HepG2 (cell line): Measurements from ENCODE around the gene FAM111B. TPM values are rescaled to one million over a fixed set of nuclear protein-coding genes. Genes with fewer than 3 reads are reported as not detected.
"Not testable (repeated sequence)": the region's sequence is repeated elsewhere in the genome, so short reads cannot be mapped to it uniquely, and the experiment has no call there.

Experiments
- ATAC-seq: fragments of 200-7000 bp; cut with Tn5 transposase; 3 replicates; pipeline ENCODE4 v1.9.1; 2020; ENCODE audit warnings: mild to moderate bottlenecking, moderate library complexity
- BruUV-seq: library from RNA; stranded (reverse); fragments of 400-500 nt; replicated peaks from 2 replicates; lab custom pipeline; 2021; lab: Mats Ljungman, UMichigan
- CTCF ChIA-PET: fragments of 300-600 bp; formaldehyde crosslinking; extraction: SDS; loops from one replicate; lab custom pipeline; 2021; ENCODE audit warnings: low total read pairs, inconsistent platforms, low intra/inter-chr PET ratio; lab: Yijun Ruan, JAX
- POLR2A ChIA-PET: fragments of 350-600 bp; sonication (Branson Sonifier 250); formaldehyde crosslinking; loops from one replicate; lab custom pipeline; 2020; ENCODE audit warnings: antibody characterized with exemption, inconsistent platforms; lab: Yijun Ruan, JAX
- DNase-seq: peaks from one replicate; pipeline ENCODE4 v3.0.0-alpha.2; 2015; ENCODE audit warnings: low spot score
- FAIRE-seq: peaks from 3 replicates; lab custom pipeline; 2011; peaks lifted over from hg19 to GRCh38; lab: Jason Lieb, UNC
- H2AFZ ChIP-seq: one replicate; pipeline ENCODE4 v1.6.1; 2011; ENCODE audit warnings: low read length, inconsistent platforms
- H3K27ac ChIP-seq: fragments of 300-600 bp; 3 replicates; pipeline ENCODE4 v1.8.0; 2011; ENCODE audit warnings: mixed run types, mild to moderate bottlenecking, mixed read lengths, low read length, inconsistent platforms; ENCODE audit not compliant: insufficient read depth; ENCODE audit errors: extremely low read length
- H3K27me3 ChIP-seq, 2 experiments: fragments of 200-600 bp in 1 of 2; 2 replicates in 1 of 2; 3 replicates in 1 of 2; pipeline versions ENCODE4 v1.6.0 to v1.8.0; 2011; ENCODE audit warnings: low read length in 2 of 2, mild to moderate bottlenecking in 2 of 2, moderate library complexity in 2 of 2, inconsistent platforms in 1 of 2; ENCODE audit not compliant: insufficient read depth in 2 of 2, control insufficient read depth in 1 of 2
- H3K36me3 ChIP-seq, 2 experiments: fragments of 200-600 bp in 1 of 2; replicated peaks in 1 of 2; 2 replicates in 1 of 2; 3 replicates in 1 of 2; pipeline versions ENCODE4 v1.5.1 to v1.8.0; 2011; ENCODE audit warnings: low read length in 2 of 2, inconsistent platforms in 1 of 2; ENCODE audit not compliant: insufficient read depth in 2 of 2, control insufficient read depth in 1 of 2
- H3K4me1 ChIP-seq: 2 replicates; pipeline ENCODE4 v1.5.1; 2012; ENCODE audit warnings: low read length, inconsistent platforms; ENCODE audit not compliant: insufficient read depth
- H3K4me2 ChIP-seq: 2 replicates; pipeline ENCODE4 v1.6.0; 2011; ENCODE audit warnings: low read depth, low read length, inconsistent platforms
- H3K4me3 ChIP-seq, 3 experiments: fragments of 200-600 bp in 1 of 3; sonication (generic), shearing (Covaris generic) in 1 of 3; replicated peaks in 1 of 3; 2 replicates each; pipeline ENCODE4 v1.5.1; 2011 to 2016; ENCODE audit warnings: low read length in 3 of 3, inconsistent platforms in 2 of 3, low read depth in 2 of 3, mild to moderate bottlenecking in 2 of 3, control low read depth in 1 of 3, mixed read lengths in 1 of 3; ENCODE audit not compliant: insufficient read depth in 1 of 3
- H3K79me2 ChIP-seq: one replicate; pipeline ENCODE4 v1.6.1; 2011; ENCODE audit warnings: low read length, inconsistent platforms; ENCODE audit not compliant: insufficient read depth
- H3K9ac ChIP-seq: 2 replicates; pipeline ENCODE4 v1.6.0; 2011; ENCODE audit warnings: mild to moderate bottlenecking, low read depth, low read length, inconsistent platforms; ENCODE audit not compliant: insufficient read depth
- H3K9me3 ChIP-seq: 2 replicates; pipeline ENCODE4 v1.5.1; 2012; ENCODE audit warnings: mild to moderate bottlenecking, low read length
- H4K20me1 ChIP-seq: 2 replicates; pipeline ENCODE4 v1.6.0; 2011; ENCODE audit warnings: inconsistent platforms, mild to moderate bottlenecking, low read length, moderate library complexity; ENCODE audit not compliant: insufficient read depth
- DR1 ChIP-seq: sonication (generic); formaldehyde crosslinking; IDR thresholded peaks from 2 replicates; pipeline ENCODE4 v1.8.0; 2021; ENCODE audit warnings: mild to moderate bottlenecking, missing genetic modification reagents, inconsistent platforms
- GLI4 ChIP-seq: sonication (generic); formaldehyde crosslinking; IDR thresholded peaks from 2 replicates; pipeline ENCODE4 v1.5.1; 2020; ENCODE audit warnings: missing genetic modification reagents, mild to moderate bottlenecking, moderate library complexity, borderline replicate concordance
- HDAC2 ChIP-seq: sonication (generic); formaldehyde crosslinking; IDR thresholded peaks from 2 replicates; pipeline ENCODE4 v1.4.0; 2020; ENCODE audit warnings: missing genetic modification reagents
- HOXA7 ChIP-seq: sonication (generic); formaldehyde crosslinking; IDR thresholded peaks from 2 replicates; pipeline ENCODE4 v1.8.1; 2022; ENCODE audit warnings: mild to moderate bottlenecking, missing genetic modification reagents, moderate library complexity
- KAT7 ChIP-seq: IDR thresholded peaks from 2 replicates; pipeline ENCODE4 v1.6.1; 2018; ENCODE audit warnings: borderline replicate concordance, missing compliant biosample characterization
- LBX2 ChIP-seq: sonication (generic); formaldehyde crosslinking; IDR thresholded peaks from 2 replicates; pipeline ENCODE4 v1.5.0; 2020; ENCODE audit warnings: missing genetic modification reagents, mild to moderate bottlenecking, borderline replicate concordance
- MIER2 ChIP-seq: IDR thresholded peaks from 2 replicates; pipeline ENCODE4 v1.6.1; 2016; ENCODE audit warnings: missing biosample characterization, missing genetic modification reagents
- MIXL1 ChIP-seq: IDR thresholded peaks from 2 replicates; pipeline ENCODE4 v1.6.1; 2016
- MTF1 ChIP-seq: sonication (generic); formaldehyde crosslinking; IDR thresholded peaks from 2 replicates; pipeline ENCODE4 v1.5.0; 2020; ENCODE audit warnings: missing genetic modification reagents
- PAWR ChIP-seq: sonication (generic); formaldehyde crosslinking; IDR thresholded peaks from 2 replicates; pipeline ENCODE4 v1.4.0; 2020; ENCODE audit warnings: missing genetic modification reagents, mild to moderate bottlenecking, borderline replicate concordance
- PHF21A ChIP-seq: sonication (generic); formaldehyde crosslinking; IDR thresholded peaks from 2 replicates; pipeline ENCODE4 v1.5.0; 2020; ENCODE audit warnings: mild to moderate bottlenecking, missing genetic modification reagents
- ZEB1 ChIP-seq: IDR thresholded peaks from 2 replicates; pipeline ENCODE4 v1.6.1; 2012; ENCODE audit warnings: mild to moderate bottlenecking, low read depth, inconsistent platforms; ENCODE audit not compliant: insufficient replicate concordance
- ZMYM4 ChIP-seq: sonication (generic); formaldehyde crosslinking; IDR thresholded peaks from 2 replicates; pipeline ENCODE4 v1.8.1; 2023; ENCODE audit warnings: mild to moderate bottlenecking, missing genetic modification reagents
- ZNF367 ChIP-seq: sonication (generic); formaldehyde crosslinking; IDR thresholded peaks from 2 replicates; pipeline ENCODE4 v1.4.0; 2020; ENCODE audit warnings: missing genetic modification reagents, borderline replicate concordance
- ZNF510 ChIP-seq: sonication (generic); formaldehyde crosslinking; IDR thresholded peaks from 2 replicates; pipeline ENCODE4 v1.4.0; 2020; ENCODE audit warnings: low read depth, mild to moderate bottlenecking, missing genetic modification reagents
- WGBS: methylation state at CpG from one replicate; pipeline ENCODE4 v1.1.6; 2017; ENCODE audit warnings: low lambda C conversion rate; 5-methylcytosine and 5-hydroxymethylcytosine counted together
- in situ Hi-C: cut with HindIII; loops from 2 replicates; pipeline ENCODE4 v1.10.0; 2017; ENCODE audit warnings: low pct_unique_long_range_greater_than_20kb; ENCODE audit not compliant: extremely low pct_ligation_motif_present
- intact Hi-C: fragments of 100-400 bp; cut with micrococcal nuclease; formaldehyde crosslinking; loops from one replicate; pipeline ENCODE4 v1.10.0; 2022; ENCODE audit not compliant: unreplicated experiment
- polyA plus RNA-seq, 8 experiments: library from polyadenylated mRNA; depleted of rRNA in 3 of 8; stranded (reverse) in 7 of 8; unstranded in 1 of 8; fragments of >200 nt; fragmentation: Illumina TruSeq in 4 of 8; extraction: Trizol in 4 of 8; gene quantifications; 2 replicates each; pipeline versions ENCODE4 v1.2.1 to v1.2.3, GENCODE V29; 2011 to 2016; ENCODE audit warnings: low read depth in 4 of 8, missing spikeins in 1 of 8, mixed read lengths in 1 of 8; ENCODE audit not compliant: insufficient read depth in 1 of 8
- total RNA-seq, 5 experiments: library from RNA; depleted of rRNA; stranded (reverse); fragments of >200 nt; fragmentation: Illumina TruSeq; extraction: Trizol; gene quantifications; 2 replicates each; pipeline ENCODE4 v1.2.3, GENCODE V29; 2016; ENCODE audit warnings: low read depth in 1 of 5

Gene FAM111B
- total and polyA plus RNA-seq, 2 of the 13 experiments (the other 11 are each of a cell fraction or from before 2014, with no cell fraction given), result 1.6 to 28.2 TPM

- H3K27ac ChIP-seq, ATAC-seq, H3K4me2 ChIP-seq, intact Hi-C loops, H4K20me1 ChIP-seq, H3K9ac ChIP-seq, POLR2A ChIA-PET, in situ Hi-C loops, H3K27me3 ChIP-seq, H3K9me3 ChIP-seq, FAIRE-seq, BruUV-seq, H3K4me1 ChIP-seq, CTCF ChIA-PET, H3K79me2 ChIP-seq, H3K4me3 ChIP-seq, DNase-seq, H2AFZ ChIP-seq, H3K36me3 ChIP-seq: not testable (repeated sequence)
- whole genome bisulfite sequencing, result 27% methylated on average over 7 of the region's 14 CpGs
Measured at GRCh38 chr11:59063996-59064727, 42.9 kb upstream of the FAM111B start.

- no TSS peak for BruUV-seq
Measured at GRCh38 chr11:59069087-59069486, 38.0 kb upstream of the FAM111B start.

More at GRCh38 chr11:59069087-59069486, 38.0 kb upstream of the FAM111B start:
- WGBS, result 0% methylated on average over 1 of the region's 1 CpG
- Histone ChIP-seq H2AFZ (no peak overlapping the region), H4K20me1 (no peaks in the 10 kb centered on the region), H3K4me2 (no peak overlapping the region), H3K9me3 (no peaks in the 10 kb centered on the region), H3K79me2 (no peaks in the 10 kb centered on the region), H3K9ac (no peak overlapping the region), H3K36me3 (no peaks in the 10 kb centered on the region), H3K4me1 (no peaks in the 10 kb centered on the region), H3K4me3 (no peak overlapping the region), H3K27ac (no peak overlapping the region), H3K27me3 (no peaks in the 10 kb centered on the region; a peak in 1 of 5 replicates)
- POLR2A ChIA-PET, result no interaction called here
- CTCF ChIA-PET, result no interaction called here
- TF ChIP-seq MIXL1 (CRISPR knock-in tag) (no peak), HDAC2 (no peak), MTF1 (no peak), ZNF510 (CRISPR knock-in tag) (no peak), GLI4 (no peak), DR1 (no peak), PHF21A (CRISPR knock-in tag) (no peak), PAWR (CRISPR knock-in tag) (no peak), LBX2 (CRISPR knock-in tag) (no peak), ZNF367 (CRISPR knock-in tag) (no peak), ZEB1 (no peak), MIER2 (CRISPR knock-in tag) (no peak), ZMYM4 (CRISPR knock-in tag) (no peak), KAT7 (CRISPR knock-in tag) (no peak), HOXA7 (CRISPR knock-in tag) (no peak)
- FAIRE-seq (no peak), DNase-seq (no peak), ATAC-seq (no peak)
- intact Hi-C loops (no loop called here), in situ Hi-C loops (no loop called here)
